LNCaP clone FGC (cell line): ENCODE results near the gene CTNNBIP1.

Experiments used
- DNase-seq: peaks from one replicate; pipeline ENCODE4 v3.0.0-alpha.2; 2011; ENCODE audit warnings: low read depth
- H3K4me3 ChIP-seq: 2 replicates; pipeline ENCODE4 v1.5.1; 2011; ENCODE audit warnings: mild to moderate bottlenecking, low read depth, low read length, control low read depth
- TF ChIP-seq, protein P1 (sequence below): IDR thresholded peaks from 2 replicates; pipeline ENCODE4 v1.5.1; 2012; ENCODE audit warnings: mild to moderate bottlenecking; ENCODE audit not compliant: control insufficient read depth, insufficient read depth; ENCODE audit errors: extremely low read depth

The CTNNBIP1 gene

DNA sequence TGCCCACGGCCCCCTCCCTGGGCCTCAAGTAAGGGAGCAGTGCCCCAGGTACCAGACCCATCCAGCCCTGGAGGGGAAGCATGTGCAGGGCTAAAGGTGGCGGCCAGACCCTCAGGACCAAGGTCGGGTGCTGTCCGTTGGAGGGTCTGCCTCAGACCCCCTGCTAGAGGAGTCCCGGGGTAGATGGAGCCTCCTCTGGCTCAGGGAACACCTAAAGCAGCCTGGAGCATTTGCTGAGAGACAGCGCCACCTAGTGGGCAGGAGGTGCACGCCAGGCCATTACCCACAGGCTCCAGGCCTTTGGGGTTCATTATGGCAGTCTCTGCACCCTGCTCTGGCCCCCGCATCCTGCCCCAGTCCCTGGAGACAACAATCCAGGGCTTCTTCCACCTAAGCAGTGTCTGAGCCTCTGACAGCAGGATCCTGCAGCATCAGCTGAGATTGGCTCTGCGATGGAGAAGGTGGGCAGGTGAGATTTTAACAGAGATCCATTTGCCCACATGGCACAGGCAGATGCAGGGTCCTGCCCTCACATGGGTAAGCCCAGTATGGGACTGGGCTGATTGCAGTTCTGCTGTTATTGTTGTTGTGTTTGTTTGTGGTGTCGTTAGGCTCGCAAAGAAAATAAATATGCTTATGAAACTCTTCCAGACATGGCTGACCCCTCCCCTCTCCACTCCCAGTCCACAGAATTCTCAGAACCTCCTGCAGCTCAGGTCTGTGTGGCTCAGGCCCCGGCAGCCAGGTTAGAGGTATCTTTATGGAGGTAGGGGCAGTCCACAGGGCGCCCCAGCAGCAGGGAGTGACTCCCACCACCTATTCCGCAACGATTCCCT lies 42.4 kb downstream of the CTNNBIP1 start:
- no peak for DNase-seq
- TF ChIP-seq, protein P1, sequence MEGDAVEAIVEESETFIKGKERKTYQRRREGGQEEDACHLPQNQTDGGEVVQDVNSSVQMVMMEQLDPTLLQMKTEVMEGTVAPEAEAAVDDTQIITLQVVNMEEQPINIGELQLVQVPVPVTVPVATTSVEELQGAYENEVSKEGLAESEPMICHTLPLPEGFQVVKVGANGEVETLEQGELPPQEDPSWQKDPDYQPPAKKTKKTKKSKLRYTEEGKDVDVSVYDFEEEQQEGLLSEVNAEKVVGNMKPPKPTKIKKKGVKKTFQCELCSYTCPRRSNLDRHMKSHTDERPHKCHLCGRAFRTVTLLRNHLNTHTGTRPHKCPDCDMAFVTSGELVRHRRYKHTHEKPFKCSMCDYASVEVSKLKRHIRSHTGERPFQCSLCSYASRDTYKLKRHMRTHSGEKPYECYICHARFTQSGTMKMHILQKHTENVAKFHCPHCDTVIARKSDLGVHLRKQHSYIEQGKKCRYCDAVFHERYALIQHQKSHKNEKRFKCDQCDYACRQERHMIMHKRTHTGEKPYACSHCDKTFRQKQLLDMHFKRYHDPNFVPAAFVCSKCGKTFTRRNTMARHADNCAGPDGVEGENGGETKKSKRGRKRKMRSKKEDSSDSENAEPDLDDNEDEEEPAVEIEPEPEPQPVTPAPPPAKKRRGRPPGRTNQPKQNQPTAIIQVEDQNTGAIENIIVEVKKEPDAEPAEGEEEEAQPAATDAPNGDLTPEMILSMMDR = peak; percentile 97

DNA sequence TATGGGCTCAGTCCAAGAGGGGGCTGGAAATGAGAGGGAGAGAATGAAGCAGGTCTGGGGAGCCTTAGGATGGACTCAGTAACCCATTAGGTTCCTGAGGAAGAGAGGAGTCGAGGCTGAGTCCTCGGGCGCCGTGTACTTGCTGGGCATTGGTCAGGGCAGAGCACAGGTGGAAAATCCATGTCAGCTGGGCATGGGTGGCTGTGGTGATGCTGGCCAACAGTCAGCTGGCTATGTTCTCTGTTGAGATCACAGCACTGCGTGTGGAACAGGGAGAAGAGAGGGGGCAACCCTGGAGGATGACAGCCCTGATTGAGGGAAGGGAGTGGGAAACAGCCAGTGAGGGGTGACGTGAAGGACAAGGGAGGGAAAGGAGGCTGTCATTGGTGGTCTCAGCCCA lies 43.2 kb downstream of the CTNNBIP1 start:
- no peak for DNase-seq
- H3K4me3 ChIP-seq = no peak overlapping the region
- TF ChIP-seq, protein P1 = no peak

More for the DNA sequence above, 42.4 kb downstream of the CTNNBIP1 start:
- H3K4me3 ChIP-seq = no peak overlapping the region

DNA sequence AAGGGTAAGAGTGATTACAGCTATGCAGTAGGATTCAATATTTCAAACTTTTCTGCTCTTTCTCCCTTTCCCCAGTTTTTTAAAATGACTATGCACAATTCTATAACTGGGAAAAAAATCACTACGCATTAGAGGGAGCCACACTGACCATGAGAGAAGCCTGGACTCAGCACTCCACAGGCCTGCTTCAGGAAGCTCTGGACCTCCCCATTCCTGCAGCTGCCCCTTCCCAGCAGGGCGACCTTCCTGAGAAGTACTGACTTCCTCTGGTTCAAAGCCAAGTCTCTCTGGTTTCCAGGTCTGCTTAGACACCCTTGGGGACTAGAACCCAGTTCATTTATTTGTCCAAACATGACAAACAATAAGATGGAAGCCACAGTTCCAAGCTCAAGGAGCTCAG lies 44.3 kb downstream of the CTNNBIP1 start:
- DNase-seq = no peak
- TF ChIP-seq, protein P1 = no peak
- no peak overlapping the region for H3K4me3 ChIP-seq

- DNase-seq = no peak
- H3K4me3 ChIP-seq = no peak overlapping the region
- TF ChIP-seq, protein P1 = no peak
Observed at GRCh38 chr1:9863371-9863770, 46.7 kb downstream of the CTNNBIP1 start.

DNA sequence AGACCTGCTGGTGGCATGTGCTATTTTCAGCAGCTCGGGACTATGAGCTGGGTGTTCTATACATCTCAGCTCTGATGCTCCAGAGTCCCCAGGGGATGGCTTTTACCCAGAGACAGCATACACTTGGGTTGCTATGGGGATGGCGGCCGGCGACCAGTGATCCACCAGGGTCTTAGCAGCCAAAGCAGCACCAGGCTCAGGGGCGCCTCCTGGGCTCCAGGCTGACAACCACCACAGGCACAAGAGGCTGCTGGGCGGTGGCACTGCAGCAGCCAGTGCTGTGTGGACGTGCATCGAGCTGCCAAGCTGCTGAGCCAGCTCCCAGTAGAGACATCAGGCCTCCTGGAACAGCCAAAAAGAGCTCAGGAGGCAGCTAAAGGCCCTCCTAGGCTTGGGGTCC lies 48.7 kb downstream of the CTNNBIP1 start:
- TF ChIP-seq, protein P1 = no peak
- DNase-seq = no peak
- no peak overlapping the region for H3K4me3 ChIP-seq

DNA sequence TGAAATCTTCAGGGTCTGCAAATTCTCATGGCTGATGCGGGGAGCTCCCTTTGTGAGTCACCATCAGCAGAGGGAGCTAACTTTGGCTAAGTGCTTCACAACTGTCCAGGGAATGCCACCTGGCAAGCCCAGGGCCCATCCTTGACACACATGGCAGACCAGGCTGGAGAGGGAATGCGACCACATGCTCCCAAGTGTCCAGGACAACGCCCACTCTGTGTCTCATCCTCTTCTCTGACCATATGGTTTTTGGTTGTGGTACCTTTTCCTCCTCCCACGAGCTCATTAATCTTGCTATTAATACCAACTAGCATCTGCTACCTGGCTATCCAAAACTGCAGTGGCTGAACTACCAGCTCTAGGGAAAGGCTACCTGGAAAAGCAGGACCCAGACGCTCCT lies 49.2 kb downstream of the CTNNBIP1 start:
- TF ChIP-seq, protein P1 = no peak
- no peak for DNase-seq
- H3K4me3 ChIP-seq = no peak overlapping the region
